Left renal pelvis (tissue), 4 donors: ENCODE measurements around the gene CCSER1. TPM values are rescaled to one million over a fixed set of nuclear protein-coding genes. Genes with fewer than 3 reads are reported as not detected.
"Not testable (repeated sequence)": the region's sequence is repeated elsewhere in the genome, so short reads cannot be mapped to it uniquely, and the experiment has no call there.

Experiments
- DNase-seq, 4 donors: peaks; one replicate each; pipeline ENCODE4 v3.0.0-alpha.2; 2013; ENCODE audit warnings: low read depth in 4 of 4, low spot score in 3 of 4
- polyA plus RNA-seq, 4 donors: library from polyadenylated mRNA; unstranded; fragments of 120-200 nt; gene quantifications; one replicate each; pipeline ENCODE4 v1.2.1, GENCODE V29; 2013; ENCODE audit not compliant: insufficient read length in 4 of 4

Gene CCSER1
- polyA plus RNA-seq, 4 donors, result 0.60 to 23.4 (median 18.5) TPM

- no peak for DNase-seq
These were observed 154.6 kb downstream of the CCSER1 start for GRCh38 chr4:90281541-90282355.

- no peak for DNase-seq
These were observed 163.2 kb downstream of the CCSER1 start for GRCh38 chr4:90290345-90290744.

- no peak for DNase-seq
These were observed 165.2 kb downstream of the CCSER1 start for GRCh38 chr4:90292438-90292837.

GRCh38 chr4:90293320-90293719, 166.1 kb downstream of the CCSER1 start:
- no peak for DNase-seq

- DNase-seq, result no peak
These were observed 172.2 kb downstream of the CCSER1 start for GRCh38 chr4:90299373-90299772.

GRCh38 chr4:90306810-90307209, 179.6 kb downstream of the CCSER1 start:
- no peak for DNase-seq

GRCh38 chr4:90317140-90317539, 189.9 kb downstream of the CCSER1 start:
- not testable (repeated sequence) for DNase-seq

- DNase-seq, result no peak
These were observed 190.6 kb downstream of the CCSER1 start for GRCh38 chr4:90317785-90318184.

GRCh38 chr4:90318193-90318592, 191.0 kb downstream of the CCSER1 start:
- DNase-seq, result no peak

GRCh38 chr4:90328558-90328957, 201.4 kb downstream of the CCSER1 start:
- DNase-seq, result no peak

GRCh38 chr4:90330546-90330945, 203.4 kb downstream of the CCSER1 start:
- DNase-seq, result no peak

GRCh38 chr4:90345549-90346215, 218.5 kb downstream of the CCSER1 start:
- no peak for DNase-seq

GRCh38 chr4:90349636-90350035, 222.4 kb downstream of the CCSER1 start:
- no peak for DNase-seq

- peak; percentile 19 to 42 (median 26) for DNase-seq
These were observed 230.0 kb downstream of the CCSER1 start for GRCh38 chr4:90357117-90357710.

- no peak for DNase-seq
These were observed 247.9 kb downstream of the CCSER1 start for GRCh38 chr4:90375081-90375480.

- no peak for DNase-seq
These were observed 266.0 kb downstream of the CCSER1 start for GRCh38 chr4:90393215-90393614.

- no peak for DNase-seq
These were observed 276.6 kb downstream of the CCSER1 start for GRCh38 chr4:90403781-90404180.

GRCh38 chr4:90407897-90408296, 280.7 kb downstream of the CCSER1 start:
- not testable (repeated sequence) for DNase-seq

- not testable (repeated sequence) for DNase-seq
These were observed 285.6 kb downstream of the CCSER1 start for GRCh38 chr4:90412786-90413185.

GRCh38 chr4:90415116-90415515, 287.9 kb downstream of the CCSER1 start:
- no peak for DNase-seq

GRCh38 chr4:90419124-90419711, 292.0 kb downstream of the CCSER1 start:
- DNase-seq, result peak; percentile 30 to 39 (median 32)
